ENCODE results near the gene SNX13.

SNX13 gene

DNA sequence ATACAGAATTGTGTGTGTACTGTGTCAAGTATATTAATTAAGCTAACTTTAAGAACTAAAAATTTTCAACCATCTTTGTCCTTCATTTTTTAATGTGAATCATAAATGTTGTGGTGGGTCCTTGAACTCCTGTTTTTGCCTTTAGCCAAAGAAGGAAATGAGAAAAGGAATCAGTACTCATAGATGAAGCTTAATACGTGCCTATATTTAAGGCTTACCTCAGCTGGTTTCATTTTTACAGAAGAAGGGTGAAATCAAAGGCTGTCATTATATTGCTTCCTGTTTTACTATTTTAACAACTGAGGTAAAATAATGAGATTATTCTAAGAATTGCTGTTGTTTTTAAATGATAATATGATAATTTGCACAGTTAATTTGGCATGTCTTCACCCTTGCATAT, 6.3 kb upstream of the SNX13 start:
- no peak for DNase-seq

- no peak for DNase-seq
Measured at GRCh38 chr7:17944720-17945119, 4.4 kb upstream of the SNX13 start.

DNA sequence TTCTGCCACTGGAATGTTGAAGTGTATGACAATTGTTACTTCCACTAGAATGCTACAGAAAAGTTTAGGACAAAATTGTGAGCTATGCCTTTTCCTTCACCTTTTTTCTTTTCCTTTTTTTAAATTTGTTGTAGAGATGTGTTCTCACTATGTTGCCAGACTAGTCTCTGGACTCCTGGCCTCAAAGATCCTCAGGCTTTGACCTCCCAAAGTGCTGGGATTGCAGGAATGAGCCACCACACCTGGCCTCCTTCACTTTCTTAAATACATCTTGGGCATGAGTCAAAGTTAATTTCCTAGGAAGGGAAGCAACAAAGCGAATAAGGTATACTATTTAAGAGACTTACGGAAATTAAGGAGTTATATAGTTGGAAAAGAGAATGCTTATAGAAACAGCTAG, 2.7 kb upstream of the SNX13 start:
- DNase-seq: no peak

- DNase-seq: no peak
Measured at GRCh38 chr7:17942231-17942630, 1.9 kb upstream of the SNX13 start.

DNA sequence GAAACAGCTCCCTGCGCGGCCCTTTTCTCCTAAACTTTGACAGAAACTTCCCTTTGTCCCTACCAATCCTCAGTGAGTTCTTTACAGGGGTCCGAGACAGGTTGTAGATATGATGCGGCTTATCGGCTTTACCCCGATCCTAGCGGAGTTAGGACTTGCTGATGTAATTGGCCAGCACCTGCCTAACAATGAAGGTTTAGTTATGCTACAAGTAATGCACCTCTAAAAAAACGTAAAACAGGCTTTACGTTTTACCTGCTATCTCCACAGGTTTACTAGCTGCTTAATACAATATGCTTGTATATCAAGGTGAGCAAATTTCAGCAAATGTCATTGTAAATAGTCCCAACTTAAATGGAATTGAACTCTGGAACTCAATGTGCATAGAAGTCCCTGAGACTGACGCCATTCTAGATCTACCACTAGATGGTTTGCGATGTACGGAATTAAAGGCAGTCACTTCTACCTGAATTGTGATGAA, 697 bp upstream of the SNX13 start:
- DNase-seq: no peak

- DNase-seq: peak; percentile 48
Measured at GRCh38 chr7:17939606-17940301, 540 bp downstream of the SNX13 start.

DNA sequence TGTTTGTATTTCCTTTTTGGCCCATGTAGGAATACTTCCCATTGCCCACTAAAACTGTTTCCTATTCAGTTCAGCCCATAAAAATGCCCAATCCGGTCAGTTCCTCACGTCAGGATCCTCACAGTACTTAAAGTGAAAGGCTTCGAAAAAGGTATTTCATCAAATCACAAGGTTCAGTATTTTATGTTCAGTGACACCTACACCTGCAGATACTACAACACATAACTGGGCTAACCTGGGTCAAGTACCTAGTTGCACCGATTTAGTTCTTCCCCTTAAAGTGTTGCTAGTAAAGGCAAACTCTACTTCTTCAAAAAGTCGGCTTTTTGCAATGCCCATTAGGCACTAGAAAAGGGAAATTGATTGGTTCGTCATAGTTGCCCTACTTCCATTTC, 1.1 kb downstream of the SNX13 start:
- no peak for DNase-seq

- DNase-seq: no peak
Measured at GRCh38 chr7:17937506-17938120, 2.7 kb downstream of the SNX13 start.

GRCh38 chr7:17936321-17936720, 4.0 kb downstream of the SNX13 start:
- no peak for DNase-seq

DNA sequence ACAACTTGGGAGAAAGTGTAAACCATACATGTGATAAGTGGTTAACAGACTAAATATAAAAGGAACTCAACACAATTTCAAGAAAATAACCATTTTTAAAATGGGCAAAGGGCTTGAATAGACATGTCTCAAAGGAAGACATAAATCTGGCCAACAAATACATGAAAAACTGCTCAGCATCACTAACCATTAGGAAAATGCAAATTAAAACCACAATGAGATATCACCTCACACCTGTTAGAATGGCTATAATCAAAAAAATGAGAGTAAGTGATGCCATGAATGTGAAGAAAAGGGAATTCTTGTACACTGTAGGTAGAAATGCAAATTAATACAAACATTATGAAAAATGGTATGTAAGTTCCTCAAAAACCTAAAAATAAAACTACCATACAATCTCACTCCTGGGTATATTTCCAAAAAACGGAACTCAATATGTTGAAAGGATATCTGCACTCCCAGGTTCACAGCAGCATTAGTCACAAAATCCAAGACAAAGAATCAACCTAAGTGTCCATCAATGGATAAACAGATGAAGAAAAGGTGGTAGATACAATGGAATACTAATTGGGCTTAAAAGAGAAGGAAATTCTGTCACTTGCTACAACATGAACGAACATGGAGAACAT, 5.6 kb downstream of the SNX13 start:
- no peak for DNase-seq

DNA sequence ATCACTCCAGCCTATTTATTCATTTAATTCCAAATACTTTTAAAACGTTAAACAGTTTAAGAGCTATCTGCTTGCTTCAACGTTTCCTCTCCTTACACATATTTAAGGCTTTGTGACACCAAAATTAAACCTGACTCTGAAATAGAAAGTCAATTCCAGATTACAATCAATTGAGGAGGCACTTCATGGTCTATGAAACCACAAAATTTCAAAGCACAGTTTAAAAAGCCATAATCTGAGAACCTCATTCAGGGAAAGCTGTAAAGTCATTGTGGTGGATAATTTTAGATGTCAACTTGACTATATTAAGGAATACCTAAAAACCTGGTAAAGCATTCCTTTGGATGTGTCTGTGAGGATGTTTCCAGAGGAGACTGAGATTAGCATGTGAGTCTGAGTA, 6.2 kb downstream of the SNX13 start:
- DNase-seq: no peak

DNA sequence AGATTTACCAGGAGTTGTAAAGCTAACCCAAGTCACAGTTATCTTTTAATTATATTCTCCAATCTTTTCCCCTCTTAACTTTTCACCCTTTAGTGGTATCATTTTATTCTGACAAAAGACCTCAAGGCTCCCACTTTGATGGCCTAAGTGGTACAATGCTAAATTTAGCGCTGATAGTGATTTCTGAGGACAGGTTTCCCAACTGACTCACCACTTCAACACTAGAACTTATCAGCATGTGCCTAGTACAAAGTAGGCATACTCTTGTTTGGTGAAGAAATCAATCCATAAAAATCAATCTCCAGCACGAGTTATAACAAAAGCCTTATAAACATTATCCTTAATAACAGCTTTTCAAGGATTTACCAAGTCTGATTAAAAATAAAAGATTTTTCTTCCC, 7.5 kb downstream of the SNX13 start:
- no peak for DNase-seq

GRCh38 chr7:17931069-17931468, 9.2 kb downstream of the SNX13 start:
- DNase-seq: no peak

DNA sequence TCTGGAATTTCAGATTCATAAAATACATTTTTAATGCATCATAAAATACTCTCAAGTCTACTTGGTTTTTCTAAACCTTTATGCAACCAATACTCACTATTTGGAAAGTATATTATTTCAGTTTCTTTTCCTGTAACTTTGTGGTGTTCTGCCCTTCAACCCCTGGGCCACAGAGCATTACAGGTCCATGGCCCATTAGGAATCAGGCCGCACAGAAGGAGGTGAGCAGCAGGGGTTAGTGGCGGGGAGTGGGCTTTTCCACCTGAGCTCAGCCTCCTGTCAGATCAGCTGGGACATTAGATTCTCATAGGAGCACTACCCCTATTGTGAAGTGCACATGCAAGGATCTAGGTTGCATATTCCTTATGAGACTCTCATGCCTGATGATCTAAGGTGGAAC, 9.7 kb downstream of the SNX13 start:
- DNase-seq: no peak

DNA sequence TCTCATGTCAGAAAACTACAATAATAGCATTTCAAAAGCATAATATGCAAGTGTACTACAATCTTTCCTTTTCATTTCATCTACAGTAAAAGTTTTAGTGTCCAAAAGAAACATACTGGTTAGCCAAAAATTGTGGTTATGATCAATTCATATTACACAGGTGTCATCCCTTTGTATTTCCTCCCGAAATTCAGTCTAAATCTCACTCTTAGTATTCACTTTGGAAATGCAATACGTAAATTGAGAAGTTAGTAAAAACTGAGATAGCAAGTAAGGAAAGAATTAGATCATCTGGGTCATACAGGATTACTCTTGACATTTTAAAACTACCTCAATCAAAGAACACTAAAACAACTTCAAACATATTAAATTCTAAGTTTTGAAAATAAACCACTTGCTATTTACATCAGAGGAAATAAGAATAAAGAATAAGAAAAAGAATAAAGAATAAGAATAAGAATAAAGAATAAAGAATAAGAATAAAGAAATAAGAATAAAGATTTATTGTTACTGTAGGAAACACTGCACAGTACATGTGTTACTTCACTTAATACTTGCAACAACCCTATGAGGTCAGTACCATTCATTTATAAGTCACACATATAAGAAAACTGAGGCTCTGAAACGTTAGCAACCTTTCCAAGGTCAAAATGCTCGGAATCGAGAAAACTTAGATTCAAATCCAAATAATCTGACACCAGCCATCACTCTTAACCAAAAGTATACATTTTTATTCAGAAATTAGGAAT, 10.5 kb downstream of the SNX13 start:
- no peak for DNase-seq

DNA sequence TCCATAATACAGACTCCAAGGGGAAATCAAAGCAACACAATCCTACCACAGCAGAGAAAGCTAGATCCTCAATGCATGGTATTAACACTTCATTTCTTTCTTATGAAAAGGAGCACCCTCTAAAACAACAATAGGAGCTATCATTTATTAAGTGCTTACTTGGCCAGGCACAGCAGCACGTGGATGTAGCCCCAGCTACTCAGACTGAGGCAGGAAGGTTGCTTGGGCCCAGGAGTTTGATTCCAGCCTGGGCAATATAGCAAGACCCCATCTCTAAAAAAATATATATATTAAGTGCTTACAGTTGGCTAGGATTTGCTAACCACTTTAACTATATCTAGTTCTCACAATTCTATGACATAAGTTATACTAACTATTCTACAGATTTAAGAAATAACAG, 12.2 kb downstream of the SNX13 start:
- no peak for DNase-seq

DNA sequence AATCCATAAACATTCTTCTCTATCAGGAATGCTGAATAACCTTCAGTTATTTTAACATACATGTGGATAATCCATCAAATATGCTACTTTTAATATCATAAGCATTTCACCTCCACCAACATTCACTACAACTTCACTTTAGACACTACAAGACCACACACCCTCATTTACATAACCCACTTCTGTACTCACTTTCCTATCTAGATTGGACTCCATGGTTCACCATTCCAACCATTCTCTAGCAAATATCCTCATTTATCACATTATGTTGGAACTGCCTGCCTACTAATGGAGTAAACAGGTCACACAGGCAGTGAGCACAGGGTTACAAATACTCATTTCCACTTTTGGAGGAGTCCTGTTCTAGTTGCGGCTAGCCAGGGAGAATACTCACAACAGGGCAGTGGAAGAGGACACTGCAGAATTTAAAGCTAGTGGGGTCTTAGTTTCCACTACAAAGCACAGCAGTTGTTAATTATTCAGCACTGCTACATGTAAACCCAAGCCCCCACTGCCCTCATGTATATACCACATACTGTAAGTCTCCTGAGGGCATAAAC, 18.4 kb downstream of the SNX13 start:
- no peak for DNase-seq

DNA sequence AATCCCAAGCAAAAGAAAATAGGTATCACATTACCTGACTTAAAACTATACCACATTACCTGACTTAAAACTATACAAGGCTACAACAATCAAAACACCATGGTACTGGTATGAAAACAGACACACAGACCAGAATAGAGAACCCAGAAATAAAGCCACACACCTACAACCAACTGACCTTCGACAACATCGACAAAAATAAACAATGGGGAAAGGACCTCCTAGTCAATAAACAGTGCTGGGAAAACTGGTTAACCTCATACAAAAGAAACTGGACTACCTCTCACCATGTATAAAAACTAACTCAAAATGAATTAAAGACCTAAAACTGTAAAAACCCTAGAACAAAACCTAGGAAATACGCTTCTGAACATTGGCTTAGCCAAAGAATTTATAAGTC, 22.5 kb downstream of the SNX13 start:
- DNase-seq: no peak

- DNase-seq: no peak
Measured at GRCh38 chr7:17916786-17917185, 23.5 kb downstream of the SNX13 start.

DNA sequence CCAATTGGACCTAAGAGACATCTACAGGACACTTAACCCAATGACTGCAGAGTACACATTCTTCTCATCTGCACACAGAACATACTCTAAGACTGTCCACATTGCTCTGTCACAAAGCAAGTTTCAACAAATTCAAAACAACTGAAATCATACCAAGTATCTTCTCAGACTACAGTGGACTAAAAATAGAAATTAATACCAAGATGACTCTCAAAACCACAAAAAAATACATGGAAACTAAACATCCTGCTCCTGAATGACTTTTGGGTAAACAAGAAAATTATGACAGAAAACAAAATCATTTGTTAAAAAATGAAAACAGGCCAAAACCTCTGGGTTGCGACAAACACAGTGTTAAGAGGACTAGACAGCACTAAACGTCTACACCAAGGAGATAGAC, 24.5 kb downstream of the SNX13 start:
- DNase-seq: no peak

- DNase-seq: no peak
Measured at GRCh38 chr7:17915168-17915567, 25.1 kb downstream of the SNX13 start.

DNA sequence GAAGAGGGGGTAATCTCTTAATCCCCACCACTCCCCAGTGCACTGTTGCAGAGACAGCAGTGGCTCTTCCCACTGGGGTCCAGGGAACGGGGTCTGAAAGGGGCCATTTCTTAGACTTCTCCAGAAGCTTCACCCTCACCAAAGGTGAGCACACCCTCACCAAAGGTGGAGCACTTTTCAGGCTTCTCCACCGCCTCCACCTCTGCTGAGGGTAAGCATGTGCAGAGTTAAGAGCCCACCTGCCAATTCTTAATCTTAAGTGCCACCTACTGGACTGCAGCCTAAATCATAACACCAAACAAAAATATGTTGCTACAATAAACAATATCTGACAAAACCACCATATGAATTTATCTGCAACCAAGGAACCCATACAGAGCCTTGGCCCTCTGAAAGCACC, 27.0 kb downstream of the SNX13 start:
- no peak for DNase-seq

DNA sequence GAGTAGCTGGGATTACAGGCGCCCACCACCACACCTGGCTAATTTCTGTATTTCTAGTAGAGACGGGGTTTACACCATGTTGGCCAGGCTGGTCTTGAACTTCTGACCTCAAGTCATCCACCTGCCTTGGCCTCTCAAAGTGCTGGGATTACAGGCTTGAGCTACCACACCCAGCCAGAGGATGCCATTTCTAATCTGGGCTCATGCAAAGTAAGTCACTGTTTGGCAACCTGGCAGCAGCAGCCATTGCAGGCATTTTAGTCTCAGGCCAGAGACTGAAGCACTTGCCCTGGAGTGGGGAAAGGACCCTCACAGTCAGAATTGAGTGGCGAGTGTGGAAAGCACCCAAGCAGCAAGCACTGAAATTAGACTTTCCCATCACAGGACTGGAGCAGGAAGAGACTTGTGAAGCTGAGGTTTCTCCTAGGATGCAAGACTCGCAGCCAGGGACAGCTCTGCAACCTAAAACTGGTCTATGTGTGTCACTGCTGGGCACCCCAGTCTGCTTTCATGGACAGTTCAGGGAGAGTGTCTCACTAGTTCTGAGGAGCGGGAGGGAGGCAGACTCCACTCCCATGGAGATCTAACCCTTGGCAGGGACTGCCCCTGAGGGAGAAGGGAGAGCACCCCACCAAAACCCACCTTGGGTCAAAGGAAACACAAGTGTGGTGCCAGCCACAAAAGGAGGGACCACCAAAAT, 27.6 kb downstream of the SNX13 start:
- no peak for DNase-seq
